ENCODE measurements around the gene RAB11FIP3. TPM values are rescaled to one million over a fixed set of nuclear protein-coding genes. Genes with fewer than 3 reads are reported as not detected.
A peak's percentile ranks its signal among the peaks of the same experiment; 100 is the strongest.

Gene RAB11FIP3
- total and polyA plus RNA-seq, 4 donors = 22.0 to 68.8 (median 61.9) TPM

GRCh38 chr16:519841-520687 lies 94.6 kb downstream of the RAB11FIP3 start:
- intact Hi-C loops (cut with DNase I) = no loop called here

GRCh38 chr16:520847-521246 lies 95.4 kb downstream of the RAB11FIP3 start:
- H3K36me3 ChIP-seq (ENCODE audit: control insufficient read depth in 1 of 2, insufficient read depth in 2 of 2, low read length in 1 of 2) = peaks cover 0 to 2% of the 10 kb centered on the region in 2 donors
- DNase-seq = no peak
- WGBS, 2 donors = 94 to 95% methylated on average over 13 of the region's 13 CpGs

More at GRCh38 chr16:519841-520687, 94.6 kb downstream of the RAB11FIP3 start:
- Histone ChIP-seq H3K27ac (ENCODE audit: low read depth in 1 of 2, low read length in 2 of 2) (no peak overlapping the region), H3K27me3 (ENCODE audit: control insufficient read depth in 1 of 2, insufficient read depth in 2 of 2, low read length in 1 of 2) (no peaks in the 10 kb centered on the region), H3K9me3 (ENCODE audit: control insufficient read depth, low read length) (no peaks in the 10 kb centered on the region), H3K4me3 (ENCODE audit: low read length in 2 of 2) (no peak overlapping the region), H3K4me1 (ENCODE audit: control insufficient read depth in 1 of 2, insufficient read depth in 2 of 2, low read length in 2 of 2) (no peaks in the 10 kb centered on the region), H3K36me3 (ENCODE audit: control insufficient read depth in 1 of 2, insufficient read depth in 2 of 2, low read length in 1 of 2) (peaks cover 0 to 8% of the 10 kb centered on the region in 2 donors)
- DNase-seq (peak in 1 of 2 donors; percentile 46), ATAC-seq (ENCODE audit: low FRiP score) (no peak)
- 90 to 91% methylated on average over 32 to 35 of the region's 35 CpGs for WGBS, 2 donors

GRCh38 chr16:521381-522210 lies 96.1 kb downstream of the RAB11FIP3 start:
- Histone ChIP-seq H3K27ac (ENCODE audit: low read depth in 1 of 2, low read length in 2 of 2) (no peak overlapping the region), H3K4me3 (ENCODE audit: low read length in 2 of 2) (no peak overlapping the region), H3K4me1 (ENCODE audit: control insufficient read depth in 1 of 2, insufficient read depth in 2 of 2, low read length in 2 of 2) (no peaks in the 10 kb centered on the region), H3K36me3 (ENCODE audit: control insufficient read depth in 1 of 2, insufficient read depth in 2 of 2, low read length in 1 of 2) (no peaks in the 10 kb centered on the region), H3K9me3 (ENCODE audit: control insufficient read depth, low read length) (no peaks in the 10 kb centered on the region), H3K27me3 (ENCODE audit: control insufficient read depth in 1 of 2, insufficient read depth in 2 of 2, low read length in 1 of 2) (no peaks in the 10 kb centered on the region)
- DNase-seq (no peak), ATAC-seq (ENCODE audit: low FRiP score) (no peak)
- intact Hi-C loops (cut with DNase I) = no loop called here
- 75 to 78% methylated on average over 34 of the region's 34 CpGs for WGBS, 2 donors

More at GRCh38 chr16:520847-521246, 95.4 kb downstream of the RAB11FIP3 start:
- no peak overlapping the region for H3K27ac ChIP-seq (ENCODE audit: low read depth in 1 of 2, low read length in 2 of 2)
- H3K4me1 ChIP-seq (ENCODE audit: control insufficient read depth in 1 of 2, insufficient read depth in 2 of 2, low read length in 2 of 2) = no peaks in the 10 kb centered on the region
- no peaks in the 10 kb centered on the region for H3K9me3 ChIP-seq (ENCODE audit: control insufficient read depth, low read length)
- intact Hi-C loops (cut with DNase I) = no loop called here
- H3K27me3 ChIP-seq (ENCODE audit: control insufficient read depth in 1 of 2, insufficient read depth in 2 of 2, low read length in 1 of 2) = no peaks in the 10 kb centered on the region
- H3K4me3 ChIP-seq (ENCODE audit: low read length in 2 of 2) = no peak overlapping the region
- ATAC-seq (ENCODE audit: low FRiP score) = no peak

GRCh38 chr16:522320-523096 lies 97.1 kb downstream of the RAB11FIP3 start:
- H3K27ac ChIP-seq (ENCODE audit: low read depth in 1 of 2, low read length in 2 of 2) = no peak overlapping the region
- no peak for DNase-seq
- WGBS, 2 donors = 67 to 68% methylated on average over 23 of the region's 23 CpGs
- no peaks in the 10 kb centered on the region for H3K36me3 ChIP-seq (ENCODE audit: control insufficient read depth in 1 of 2, insufficient read depth in 2 of 2, low read length in 1 of 2)
- H3K9me3 ChIP-seq (ENCODE audit: control insufficient read depth, low read length) = no peaks in the 10 kb centered on the region
- H3K27me3 ChIP-seq (ENCODE audit: control insufficient read depth in 1 of 2, insufficient read depth in 2 of 2, low read length in 1 of 2) = no peaks in the 10 kb centered on the region
- H3K4me1 ChIP-seq (ENCODE audit: control insufficient read depth in 1 of 2, insufficient read depth in 2 of 2, low read length in 2 of 2) = no peaks in the 10 kb centered on the region
- H3K4me3 ChIP-seq (ENCODE audit: low read length in 2 of 2) = no peak overlapping the region
- intact Hi-C loops (cut with DNase I) = no loop called here
- no peak for ATAC-seq (ENCODE audit: low FRiP score)

GRCh38 chr16:523097-523741 lies 97.8 kb downstream of the RAB11FIP3 start:
- intact Hi-C loops (cut with DNase I) = no loop called here
- WGBS, 2 donors = 93% methylated on average over 22 of the region's 22 CpGs
- Histone ChIP-seq H3K27ac (ENCODE audit: low read depth in 1 of 2, low read length in 2 of 2) (no peak overlapping the region), H3K36me3 (ENCODE audit: control insufficient read depth in 1 of 2, insufficient read depth in 2 of 2, low read length in 1 of 2) (no peaks in the 10 kb centered on the region), H3K9me3 (ENCODE audit: control insufficient read depth, low read length) (no peaks in the 10 kb centered on the region), H3K27me3 (ENCODE audit: control insufficient read depth in 1 of 2, insufficient read depth in 2 of 2, low read length in 1 of 2) (no peaks in the 10 kb centered on the region), H3K4me1 (ENCODE audit: control insufficient read depth in 1 of 2, insufficient read depth in 2 of 2, low read length in 2 of 2) (no peaks in the 10 kb centered on the region), H3K4me3 (ENCODE audit: low read length in 2 of 2) (no peak overlapping the region)
- no peak for DNase-seq
- no peak for ATAC-seq (ENCODE audit: low FRiP score)

- no peak for ATAC-seq (ENCODE audit: low FRiP score)
- no peak overlapping the region for H3K27ac ChIP-seq (ENCODE audit: low read depth in 1 of 2, low read length in 2 of 2)
- intact Hi-C loops (cut with DNase I) = no loop called here
- H3K4me3 ChIP-seq (ENCODE audit: low read length in 2 of 2) = no peak overlapping the region
- no peaks in the 10 kb centered on the region for H3K27me3 ChIP-seq (ENCODE audit: control insufficient read depth in 1 of 2, insufficient read depth in 2 of 2, low read length in 1 of 2)
- H3K9me3 ChIP-seq (ENCODE audit: control insufficient read depth, low read length) = no peaks in the 10 kb centered on the region
- 78 to 82% methylated on average over 24 of the region's 24 CpGs for WGBS, 2 donors
- no peak for DNase-seq
- H3K4me1 ChIP-seq (ENCODE audit: control insufficient read depth in 1 of 2, insufficient read depth in 2 of 2, low read length in 2 of 2) = no peaks in the 10 kb centered on the region
- no peaks in the 10 kb centered on the region for H3K36me3 ChIP-seq (ENCODE audit: control insufficient read depth in 1 of 2, insufficient read depth in 2 of 2, low read length in 1 of 2)
Observed at GRCh38 chr16:524274-525040, 99.0 kb downstream of the RAB11FIP3 start.

GRCh38 chr16:525123-525519 lies 99.7 kb downstream of the RAB11FIP3 start:
- H3K36me3 ChIP-seq (ENCODE audit: control insufficient read depth in 1 of 2, insufficient read depth in 2 of 2, low read length in 1 of 2) = no peaks in the 10 kb centered on the region
- H3K27ac ChIP-seq (ENCODE audit: low read depth in 1 of 2, low read length in 2 of 2) = no peak overlapping the region
- no peak for DNase-seq
- no peaks in the 10 kb centered on the region for H3K4me1 ChIP-seq (ENCODE audit: control insufficient read depth in 1 of 2, insufficient read depth in 2 of 2, low read length in 2 of 2)
- no peak overlapping the region for H3K4me3 ChIP-seq (ENCODE audit: low read length in 2 of 2)
- no peaks in the 10 kb centered on the region for H3K9me3 ChIP-seq (ENCODE audit: control insufficient read depth, low read length)
- intact Hi-C loops (cut with DNase I) = no loop called here
- WGBS, 2 donors = 93 to 97% methylated on average over 8 of the region's 8 CpGs
- ATAC-seq (ENCODE audit: low FRiP score) = no peak
- no peaks in the 10 kb centered on the region for H3K27me3 ChIP-seq (ENCODE audit: control insufficient read depth in 1 of 2, insufficient read depth in 2 of 2, low read length in 1 of 2)

All from aorta (tissue), 5 donors.